Prostate gland (tissue), 2 donors: ENCODE data around the gene AMOTL2. TPM values are rescaled to one million over a fixed set of nuclear protein-coding genes. Genes with fewer than 3 reads are reported as not detected.
A peak's percentile ranks its signal among the peaks of the same experiment; 100 is the strongest.

Experiments used
- DNase-seq: peaks from one replicate; pipeline ENCODE4 v3.0.0-alpha.2; 2019; ENCODE audit warnings: low spot score
- H3K27ac ChIP-seq, 2 donors: fragments of 200-600 bp; sonication (generic); 2 replicates each; pipeline ENCODE4 v1.5.1; 2017 to 2019
- H3K27me3 ChIP-seq: fragments of 200-600 bp; sonication (generic); replicated peaks from 2 replicates; pipeline ENCODE4 v1.5.1; 2019; ENCODE audit not compliant: insufficient read depth
- H3K36me3 ChIP-seq, 2 donors: fragments of 200-600 bp; sonication (generic); 1 replicate in 1 of 2; 2 replicates in 1 of 2; pipeline versions ENCODE4 v1.5.1 to v1.8.1; 2017 to 2019
- H3K4me1 ChIP-seq: fragments of 200-600 bp; sonication (generic); replicated peaks from 2 replicates; pipeline ENCODE4 v1.5.1; 2019
- H3K4me3 ChIP-seq, 2 donors: fragments of 200-600 bp; sonication (generic); 2 replicates each; pipeline ENCODE4 v1.5.1; 2017 to 2019
- H3K9me3 ChIP-seq: fragments of 200-600 bp; sonication (generic); 2 replicates; pipeline ENCODE4 v1.5.1; 2017
- CTCF ChIP-seq, 4 experiments: fragments of 200-600 bp in 2 of 4; fragments of 450-650 bp in 2 of 4; sonication (generic) in 2 of 4; IDR thresholded peaks; 1 replicate in 3 of 4; 2 replicates in 1 of 4; pipeline ENCODE4 v1.5.1; 2016 to 2019; ENCODE audit warnings: antibody characterized with exemption in 4 of 4, mild to moderate bottlenecking in 2 of 4, moderate library complexity in 2 of 4
- POLR2A ChIP-seq: fragments of 450-650 bp; IDR thresholded peaks from one replicate; pipeline ENCODE4 v1.6.1; 2016; ENCODE audit warnings: antibody characterized with exemption, mild to moderate bottlenecking
- POLR2AphosphoS5 ChIP-seq: sonication (generic); formaldehyde crosslinking; IDR thresholded peaks from one replicate; pipeline ENCODE4 v1.6.1; 2017; ENCODE audit warnings: antibody characterized with exemption
- WGBS: methylation state at CpG from one replicate; pipeline ENCODE4 v1.1.5; 2018; 5-methylcytosine and 5-hydroxymethylcytosine counted together
- intact Hi-C: fragments of 100-400 bp; cut with DNase I; formaldehyde crosslinking; loops from one replicate; pipeline ENCODE4 v1.14.2; 2022
- total RNA-seq, 2 donors: library from RNA; depleted of rRNA; stranded (reverse); fragments of >200 nt; gene quantifications; one replicate each; pipeline ENCODE4 v1.1.0, GENCODE V29; 2016

AMOTL2 gene
- total RNA-seq, 2 donors from 2014 or later: 86.1 to 92.8 TPM

GRCh38 chr3:134369231-134369741, 5.0 kb downstream of the AMOTL2 start:
- DNase-seq: no peak
- Histone ChIP-seq H3K4me1 (peaks cover 17% of the 10 kb centered on the region), H3K9me3 (no peaks in the 10 kb centered on the region), H3K27ac (peak overlapping the region in 1 of 2 donors; percentile 36), H3K4me3 (no peak overlapping the region), H3K36me3 (peaks cover 19 to 55% of the 10 kb centered on the region in 2 donors), H3K27me3 (no peaks in the 10 kb centered on the region)
- no peak for TF ChIP-seq POLR2AphosphoS5
- no peak for TF ChIP-seq POLR2A
- no peak for TF ChIP-seq CTCF (IDR thresholded peaks at IDR 0.05)
- 57% methylated on average over 10 of the region's 10 CpGs for WGBS
- intact Hi-C loops: no loop called here

DNA sequence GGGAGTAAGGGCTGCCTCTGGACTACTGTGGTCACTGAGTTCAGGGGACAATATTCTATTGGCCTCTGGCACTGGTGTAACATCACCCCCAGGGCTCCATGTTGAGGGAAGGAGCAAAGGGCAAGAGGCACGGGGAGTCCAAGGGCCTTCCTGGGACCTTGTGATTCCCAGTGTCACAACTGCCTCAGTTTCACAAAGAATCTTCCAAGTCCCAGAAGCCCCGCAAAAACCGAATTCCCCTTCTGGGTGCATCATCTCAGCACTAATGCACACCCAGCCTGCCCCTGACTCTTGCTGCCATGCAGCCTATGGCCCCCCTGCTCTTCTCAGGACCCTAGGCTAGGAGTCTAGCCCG, 5.5 kb downstream of the AMOTL2 start:
- Histone ChIP-seq H3K4me3 (no peak overlapping the region), H3K27me3 (no peaks in the 10 kb centered on the region), H3K27ac (peak overlapping the region in 1 of 2 donors; percentile 36), H3K9me3 (no peaks in the 10 kb centered on the region), H3K4me1 (peaks cover 20% of the 10 kb centered on the region), H3K36me3 (peaks cover 19 to 55% of the 10 kb centered on the region in 2 donors)
- TF ChIP-seq POLR2AphosphoS5: no peak
- no peak for TF ChIP-seq CTCF (IDR thresholded peaks at IDR 0.05)
- TF ChIP-seq POLR2A: no peak
- intact Hi-C loops: no loop called here
- no peak for DNase-seq
- 89% methylated on average over 4 of the region's 4 CpGs for WGBS

- WGBS: 85% methylated on average over 8 of the region's 8 CpGs
- peaks cover 19 to 55% of the 10 kb centered on the region in 2 donors for H3K36me3 ChIP-seq
- no peak for TF ChIP-seq CTCF (IDR thresholded peaks at IDR 0.05)
- TF ChIP-seq POLR2AphosphoS5: no peak
- intact Hi-C loops: no loop called here
- H3K4me1 ChIP-seq: peaks cover 26% of the 10 kb centered on the region
- H3K27ac ChIP-seq: peak overlapping the region in 1 of 2 donors; percentile 2
- no peak for DNase-seq
- H3K4me3 ChIP-seq: no peak overlapping the region
- H3K27me3 ChIP-seq: no peaks in the 10 kb centered on the region
- no peaks in the 10 kb centered on the region for H3K9me3 ChIP-seq
These were observed 6.1 kb downstream of the AMOTL2 start for GRCh38 chr3:134367869-134368750.

GRCh38 chr3:134366928-134367811, 7.1 kb downstream of the AMOTL2 start:
- 59% methylated on average over 15 of the region's 15 CpGs for WGBS
- Histone ChIP-seq H3K36me3 (peaks cover 19 to 55% of the 10 kb centered on the region in 2 donors), H3K27ac (peak overlapping the region in 1 of 2 donors; percentile 27), H3K27me3 (no peaks in the 10 kb centered on the region), H3K9me3 (no peaks in the 10 kb centered on the region), H3K4me3 (no peak overlapping the region), H3K4me1 (peaks cover 25% of the 10 kb centered on the region)
- DNase-seq: no peak
- intact Hi-C loops: no loop called here
- no peak for TF ChIP-seq CTCF (IDR thresholded peaks at IDR 0.05)
- no peak for TF ChIP-seq POLR2AphosphoS5
- TF ChIP-seq POLR2A: no peak
